HCT116 (cell line): ENCODE data around the gene CFAP46. TPM values are rescaled to one million over a fixed set of nuclear protein-coding genes. Genes with fewer than 3 reads are reported as not detected.

ENCODE experiments used
- ATAC-seq: fragments of 200-7000 bp; cut with Tn5 transposase; 2 replicates; pipeline ENCODE4 v1.9.1; 2020; ENCODE audit warnings: mild to moderate bottlenecking, moderate library complexity
- BruUV-seq: library from RNA; stranded (reverse); fragments of 400-500 nt; replicated peaks from 2 replicates; lab custom pipeline; 2021; lab: Mats Ljungman, UMichigan
- CTCF ChIA-PET: fragments of 300-600 bp; sonication (Branson Sonifier 250); formaldehyde crosslinking; loops from one replicate; lab custom pipeline; 2021; ENCODE audit warnings: antibody characterized with exemption; lab: Charles Lee
- POLR2A ChIA-PET: fragments of 300-600, 350-600 bp; sonication (Branson Sonifier 250); formaldehyde crosslinking; loops from one replicate; lab custom pipeline; 2021; ENCODE audit warnings: antibody characterized with exemption; lab: Charles Lee
- RAD21 ChIA-PET, 2 experiments: fragments of 300-600 bp; sonication (Branson Sonifier 250); formaldehyde crosslinking; loops; one replicate each; lab custom pipeline; 2023; ENCODE audit warnings: low total read pairs in 2 of 2; ENCODE audit not compliant: uncharacterized antibody in 2 of 2, unreplicated experiment in 2 of 2, low non-redundant PET in 1 of 2; lab: Charles Lee
- DNase-seq: peaks from one replicate; pipeline ENCODE4 v3.0.0-alpha.2; 2010; ENCODE audit warnings: low read depth, low spot score
- H2AFZ ChIP-seq: fragments of 200-600 bp; shearing (Covaris generic), sonication (generic); 2 replicates; pipeline ENCODE4 v1.6.1; 2017; ENCODE audit warnings: low read depth, mixed run types, mixed read lengths, antibody characterized with exemption, low read length; ENCODE audit not compliant: poor library complexity, severe bottlenecking
- H3K27ac ChIP-seq: 2 replicates; pipeline ENCODE4 v1.5.1; 2012; ENCODE audit warnings: low read depth, low read length
- H3K27me3 ChIP-seq: fragments of 200-600 bp; sonication (generic); 2 replicates; pipeline ENCODE4 v1.6.1; 2016; ENCODE audit warnings: mixed run types, low read length, mixed read lengths; ENCODE audit not compliant: insufficient read depth
- H3K36me3 ChIP-seq, 2 experiments: fragments of 200-500 bp in 1 of 2; fragments of 200-600 bp in 1 of 2; sonication (Bioruptor generic) in 1 of 2; sonication (generic) in 1 of 2; 2 replicates each; pipeline versions ENCODE4 v1.5.1 to v1.6.1; 2014 to 2016; ENCODE audit warnings: low read length in 2 of 2, inconsistent platforms in 1 of 2, mixed read lengths in 1 of 2, mixed run types in 1 of 2; ENCODE audit not compliant: insufficient read depth in 2 of 2, control insufficient read depth in 1 of 2
- H3K4me1 ChIP-seq, 2 experiments: fragments of 200-600 bp in 1 of 2; sonication (generic) in 1 of 2; 2 replicates each; pipeline versions ENCODE4 v1.5.1 to v1.6.1; 2012 to 2017; ENCODE audit warnings: low read length in 2 of 2, inconsistent platforms in 1 of 2, mild to moderate bottlenecking in 1 of 2, mixed read lengths in 1 of 2, mixed run types in 1 of 2, moderate library complexity in 1 of 2; ENCODE audit not compliant: insufficient read depth in 2 of 2, control insufficient read depth in 1 of 2
- H3K4me2 ChIP-seq: fragments of 200-600 bp; sonication (generic); 2 replicates; pipeline ENCODE4 v1.6.1; 2017; ENCODE audit warnings: mixed run types, low read length, mixed read lengths
- H3K4me3 ChIP-seq, 2 experiments: fragments of 200-600 bp in 1 of 2; sonication (generic) in 1 of 2; replicated peaks in 1 of 2; 2 replicates each; pipeline ENCODE4 v1.5.1; 2011 to 2016; ENCODE audit warnings: low read length in 2 of 2, control low read depth in 1 of 2, low read depth in 1 of 2, mild to moderate bottlenecking in 1 of 2, mixed read lengths in 1 of 2, mixed run types in 1 of 2
- H3K79me2 ChIP-seq: fragments of 200-600 bp; sonication (generic); 2 replicates; pipeline ENCODE4 v1.6.1; 2017; ENCODE audit warnings: mild to moderate bottlenecking, mixed run types, low read length, moderate library complexity, mixed read lengths; ENCODE audit not compliant: insufficient read depth
- H3K9ac ChIP-seq: fragments of 200-600 bp; sonication (generic); 2 replicates; pipeline ENCODE4 v1.6.1; 2016; ENCODE audit warnings: low read length, mixed read lengths
- H3K9me2 ChIP-seq: fragments of 200-600 bp; sonication (generic), shearing (Covaris generic); 2 replicates; pipeline ENCODE4 v1.6.1; 2017; ENCODE audit warnings: mixed run types, mild to moderate bottlenecking, moderate library complexity; ENCODE audit not compliant: insufficient read depth
- H3K9me3 ChIP-seq, 2 experiments: fragments of 200-500 bp in 1 of 2; fragments of 200-600 bp in 1 of 2; sonication (Bioruptor generic) in 1 of 2; sonication (generic) in 1 of 2; 2 replicates each; pipeline ENCODE4 v1.6.1; 2014 to 2017; ENCODE audit warnings: low read length in 2 of 2, mixed read lengths in 2 of 2, inconsistent platforms in 1 of 2, low read depth in 1 of 2, mild to moderate bottlenecking in 1 of 2, mixed run types in 1 of 2, moderate library complexity in 1 of 2; ENCODE audit not compliant: control insufficient read depth in 1 of 2, insufficient read depth in 1 of 2
- H4K20me1 ChIP-seq: fragments of 200-600 bp; sonication (generic), shearing (Covaris generic); 2 replicates; pipeline ENCODE4 v1.6.1; 2017; ENCODE audit warnings: mixed run types, mild to moderate bottlenecking, moderate library complexity; ENCODE audit not compliant: insufficient read depth
- CBX3 ChIP-seq: IDR thresholded peaks from 2 replicates; pipeline ENCODE4 v1.6.1; 2012; ENCODE audit warnings: low read depth
- EGR1 ChIP-seq: IDR thresholded peaks from 2 replicates; pipeline ENCODE4 v1.6.1; 2012; ENCODE audit warnings: low read depth
- ELF1 ChIP-seq: IDR thresholded peaks from 2 replicates; pipeline ENCODE4 v1.6.1; 2012; ENCODE audit warnings: low read depth, borderline replicate concordance
- JUND ChIP-seq: IDR thresholded peaks from 2 replicates; pipeline ENCODE4 v1.6.1; 2012
- REST ChIP-seq: IDR thresholded peaks from 2 replicates; pipeline ENCODE4 v1.6.1; 2012; ENCODE audit warnings: low read depth
- SIN3A ChIP-seq: IDR thresholded peaks from 2 replicates; pipeline ENCODE4 v1.6.1; 2012; ENCODE audit warnings: low read depth
- SRF ChIP-seq: IDR thresholded peaks from 2 replicates; pipeline ENCODE4 v1.6.1; 2012; ENCODE audit warnings: low read depth
- ZBTB33 ChIP-seq: IDR thresholded peaks from 2 replicates; pipeline ENCODE4 v1.6.1; 2011; ENCODE audit warnings: mild to moderate bottlenecking, low read length, moderate library complexity; ENCODE audit not compliant: insufficient replicate concordance; ENCODE audit errors: extremely low read depth
- ZFX ChIP-seq: fragments of 450-650 bp; IDR thresholded peaks from 2 replicates; pipeline ENCODE4 v1.6.1; 2017
- intact Hi-C: fragments of 100-400 bp; cut with micrococcal nuclease; formaldehyde crosslinking; loops from 2 replicates; pipeline ENCODE4 v1.10.0; 2022
- total RNA-seq: library from RNA; stranded (reverse); gene quantifications from one replicate; pipeline ENCODE4 v1.2.1, GENCODE V29; 2021; ENCODE audit not compliant: unreplicated experiment

The CFAP46 gene
- total RNA-seq, 1 experiment from 2014 or later = 1.4 TPM

DNA sequence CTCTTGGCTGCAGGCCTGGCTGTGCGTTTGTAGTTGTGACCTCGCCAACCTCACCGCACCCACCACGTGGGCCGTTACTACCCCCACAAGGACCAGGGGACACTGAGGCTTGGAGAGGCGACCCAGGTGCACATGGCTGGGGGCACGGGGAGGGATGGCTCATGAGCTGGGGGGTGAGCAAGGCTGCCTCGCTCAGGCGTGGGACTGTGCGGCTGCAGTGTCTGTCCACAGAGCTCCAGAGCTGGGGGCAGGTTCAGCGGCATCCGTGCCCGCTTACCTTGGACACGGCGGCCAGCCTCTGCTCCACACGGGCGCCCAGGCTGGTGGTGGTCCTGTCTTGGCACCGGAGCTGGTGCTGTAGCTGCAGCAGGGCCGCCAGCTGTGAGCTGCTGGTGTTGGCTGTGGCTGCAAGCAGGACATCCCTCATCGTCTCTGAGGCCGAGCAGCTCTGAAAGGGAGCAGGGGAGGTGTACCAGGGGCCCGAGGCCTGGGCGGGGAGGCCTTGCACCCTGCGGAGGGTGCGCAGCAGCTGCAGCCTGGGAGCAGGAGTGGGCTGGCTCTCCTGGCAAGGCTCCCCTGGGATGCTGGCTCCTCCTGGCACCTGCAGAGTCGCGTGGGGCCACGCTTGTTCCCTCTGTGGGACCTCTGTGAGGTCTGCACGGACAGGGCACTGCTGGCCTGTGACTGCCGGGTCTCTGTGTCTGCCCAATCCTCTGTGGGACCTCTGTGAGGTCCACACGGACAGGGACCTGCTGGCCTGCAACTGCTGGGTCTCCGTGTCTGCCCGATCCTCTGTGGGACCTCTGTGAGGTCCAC is 96.4 kb downstream of the CFAP46 start (continued):
- TF ChIP-seq ELF1 = no peak
- no peak for TF ChIP-seq ZFX

GRCh38 chr10:132845041-132845551 is 97.3 kb downstream of the CFAP46 start:
- no peaks in the 10 kb centered on the region for H3K27me3 ChIP-seq
- H3K79me2 ChIP-seq = no peaks in the 10 kb centered on the region
- no peak for TF ChIP-seq SRF
- no peak for TF ChIP-seq JUND
- TF ChIP-seq SIN3A = no peak
- no peak for TF ChIP-seq EGR1
- TF ChIP-seq CBX3 = no peak
- TF ChIP-seq REST = no peak
- no peak for TF ChIP-seq ELF1
- TF ChIP-seq ZBTB33 = no peak
- no peaks in the 10 kb centered on the region for H4K20me1 ChIP-seq
- H3K27ac ChIP-seq = no peak overlapping the region
- no peak overlapping the region for H3K9ac ChIP-seq
- ChIA-PET POLR2A (no interaction called here), RAD21 (no interaction called here), CTCF (no interaction called here)
- no peak overlapping the region for H3K4me2 ChIP-seq
- H3K9me3 ChIP-seq = no peaks in the 10 kb centered on the region
- DNase-seq (no peak), ATAC-seq (no peak)
- no TSS peak for BruUV-seq
- no peaks in the 10 kb centered on the region for H3K36me3 ChIP-seq
- H2AFZ ChIP-seq = no peak overlapping the region
- H3K9me2 ChIP-seq = no peaks in the 10 kb centered on the region
- H3K4me1 ChIP-seq = no peaks in the 10 kb centered on the region
- intact Hi-C loops = no loop called here
- no peak overlapping the region for H3K4me3 ChIP-seq
